Measurements from ENCODE around the gene CEP41.

The CEP41 gene

DNA sequence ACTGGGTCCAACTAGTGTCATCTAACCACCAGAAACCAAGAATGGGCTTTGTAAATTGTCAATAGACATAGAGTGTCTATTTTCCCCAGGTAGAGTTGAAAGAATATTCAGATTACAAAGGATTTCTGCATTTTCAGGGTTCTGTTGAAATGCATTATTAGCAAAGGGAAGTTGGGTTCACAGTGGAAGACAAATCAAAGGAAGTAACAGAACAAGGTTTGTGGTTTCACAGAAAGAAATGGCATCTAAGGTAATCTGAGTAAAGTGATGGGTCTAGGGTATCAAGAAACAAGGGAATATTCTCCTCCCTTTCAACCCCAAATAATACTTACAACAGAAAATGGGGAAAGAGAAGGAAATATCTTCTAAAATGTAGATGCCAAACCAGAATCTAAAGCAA is 25.8 kb downstream of the CEP41 start:
- no peak for DNase-seq

DNA sequence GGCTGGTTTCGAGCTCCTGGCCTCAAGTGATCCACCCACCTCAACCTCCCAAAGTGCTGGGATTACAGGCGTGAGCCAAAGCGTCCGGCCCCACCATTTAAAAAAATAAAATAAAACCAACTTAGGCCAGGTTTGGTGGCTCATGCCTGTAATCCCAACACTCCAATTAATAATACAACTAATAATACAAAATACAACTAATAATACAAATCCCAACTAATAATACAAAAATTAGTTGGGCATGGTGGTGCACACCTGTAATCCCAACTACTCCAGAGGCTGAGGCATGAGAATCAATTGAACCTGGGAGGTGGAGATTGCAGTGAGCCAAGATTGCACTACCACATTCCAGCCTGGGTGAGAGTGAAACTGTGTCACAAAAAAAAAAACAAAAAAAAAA is 27.6 kb downstream of the CEP41 start:
- no peak for DNase-seq

DNA sequence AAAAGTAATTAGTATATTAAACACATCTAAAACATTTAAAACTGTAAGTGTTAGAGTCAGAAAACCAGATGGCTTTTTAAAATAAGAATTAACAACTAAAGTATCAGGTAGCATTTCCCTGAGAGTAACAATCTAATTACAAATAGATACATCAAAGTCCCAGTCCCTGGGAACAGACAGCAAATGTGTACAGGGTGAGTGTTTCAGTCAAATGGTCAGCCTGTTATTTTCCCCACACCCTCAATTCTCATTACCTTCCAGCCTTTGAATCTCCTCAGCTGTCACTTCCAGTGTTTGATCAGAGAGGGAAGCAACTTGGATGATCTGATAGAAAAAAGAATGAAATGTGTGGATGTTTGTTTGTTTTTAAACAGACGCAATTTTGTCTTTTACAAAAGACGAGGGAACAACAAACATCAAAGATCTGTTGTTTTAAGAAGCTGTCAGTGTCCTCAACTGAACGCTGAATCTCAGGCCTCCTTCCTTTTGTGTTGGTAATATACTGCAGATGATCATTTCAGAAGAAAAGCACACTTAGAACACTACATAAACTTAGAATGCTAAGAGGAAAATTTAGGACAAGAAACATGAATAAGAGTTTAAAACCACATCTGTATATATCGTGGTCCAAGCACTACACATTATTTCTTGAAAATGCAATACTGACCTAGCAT is 29.8 kb downstream of the CEP41 start:
- DNase-seq = no peak

GRCh38 chr7:130409712-130410072 is 31.1 kb downstream of the CEP41 start:
- no peak for DNase-seq

- DNase-seq = no peak
Measured at GRCh38 chr7:130409067-130409711, 31.6 kb downstream of the CEP41 start.

- no peak for DNase-seq
Measured at GRCh38 chr7:130405003-130405402, 35.8 kb downstream of the CEP41 start.

DNA sequence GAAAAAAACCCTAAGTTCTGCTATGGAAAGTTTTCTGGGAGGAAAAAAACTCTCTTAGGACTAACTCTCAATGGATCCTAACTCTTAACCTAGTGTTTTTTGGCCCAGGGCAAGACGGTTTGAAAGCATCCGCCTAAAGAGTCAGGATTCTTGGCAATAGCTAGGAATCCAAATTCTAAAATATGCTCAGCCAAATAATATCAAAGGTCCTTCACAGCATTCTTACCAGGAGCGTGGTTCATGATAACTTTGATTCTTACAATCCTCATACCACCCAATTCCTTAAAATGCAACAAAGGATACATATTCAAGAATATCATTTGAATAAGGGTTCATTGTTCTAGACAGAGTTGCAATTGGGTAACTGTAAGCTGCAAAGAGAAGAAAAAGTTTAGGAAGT is 39.2 kb downstream of the CEP41 start:
- DNase-seq = no peak

GRCh38 chr7:130401101-130401500 is 39.7 kb downstream of the CEP41 start:
- DNase-seq = no peak

- DNase-seq = no peak
Measured at GRCh38 chr7:130400120-130400572, 40.7 kb downstream of the CEP41 start.

- DNase-seq = no peak
Measured at GRCh38 chr7:130398526-130399090, 42.2 kb downstream of the CEP41 start.

DNA sequence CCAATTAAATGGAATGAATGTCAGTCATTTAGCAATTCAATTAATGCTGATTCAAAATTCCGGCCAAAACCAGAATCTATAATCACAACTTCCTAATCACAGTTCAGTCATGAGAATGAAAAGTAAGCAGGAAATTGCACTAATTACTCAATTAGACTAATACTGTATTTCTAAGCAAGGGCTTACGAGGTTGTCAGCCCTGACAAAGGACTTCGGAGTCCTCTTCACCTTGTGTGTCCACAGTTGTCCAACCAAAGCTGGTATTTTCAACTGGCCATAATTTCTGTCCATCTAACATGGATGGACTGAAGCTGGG is 43.1 kb downstream of the CEP41 start:
- DNase-seq = no peak

DNA sequence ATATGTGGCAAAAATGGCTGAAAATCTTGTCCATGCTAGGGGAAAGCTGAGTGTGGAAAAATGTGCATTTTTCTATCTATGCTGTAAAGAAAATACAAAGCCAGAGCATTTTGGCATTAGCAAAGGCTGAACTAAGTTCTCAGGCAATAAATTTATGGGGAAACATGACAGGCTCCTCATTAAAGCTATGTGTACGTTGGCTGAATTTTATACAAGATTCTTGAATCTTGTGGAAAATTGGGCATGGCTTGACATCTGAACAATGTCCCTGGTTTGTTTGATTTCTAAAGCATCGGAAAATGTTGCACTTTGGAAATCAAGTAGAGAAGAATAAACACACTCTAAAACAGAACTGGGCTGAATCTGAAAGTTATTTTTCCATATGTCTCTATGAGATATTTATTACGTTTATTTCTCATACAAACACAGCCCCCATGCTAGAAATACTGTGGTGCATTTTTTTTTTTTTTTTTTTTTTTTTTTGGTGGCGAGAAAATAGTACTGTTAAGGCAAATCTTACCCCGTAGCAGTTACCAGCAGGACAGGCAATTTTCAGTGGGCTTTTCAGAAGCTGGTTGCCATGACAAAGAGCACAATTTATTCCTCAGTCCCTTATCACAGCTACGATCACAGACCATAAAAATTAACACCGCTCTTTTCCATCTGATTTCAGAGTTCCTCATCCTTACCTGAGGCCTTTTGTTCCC is 43.6 kb downstream of the CEP41 start:
- DNase-seq = no peak

DNA sequence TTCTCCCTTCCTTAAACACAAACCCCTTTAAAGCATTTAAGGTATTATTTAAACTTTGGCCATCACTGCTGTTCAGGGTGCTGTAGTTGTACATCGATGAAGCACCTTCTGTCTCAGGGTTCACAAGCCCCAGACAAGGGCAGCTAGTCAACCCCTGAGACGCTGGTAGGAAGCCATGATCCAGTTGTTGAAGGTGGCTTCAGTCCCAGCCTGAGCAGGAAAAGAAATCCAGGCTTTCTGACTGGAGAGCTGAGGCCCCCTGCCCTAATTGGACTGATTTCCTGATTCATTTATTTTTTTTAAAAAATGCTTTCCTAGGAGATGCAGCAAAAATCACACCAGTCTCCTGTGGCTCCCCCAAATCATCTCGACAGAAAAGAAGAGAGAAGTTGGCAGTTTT is 44.7 kb downstream of the CEP41 start:
- DNase-seq = no peak

- DNase-seq = no peak
Measured at GRCh38 chr7:130395421-130395820, 45.4 kb downstream of the CEP41 start.

DNA sequence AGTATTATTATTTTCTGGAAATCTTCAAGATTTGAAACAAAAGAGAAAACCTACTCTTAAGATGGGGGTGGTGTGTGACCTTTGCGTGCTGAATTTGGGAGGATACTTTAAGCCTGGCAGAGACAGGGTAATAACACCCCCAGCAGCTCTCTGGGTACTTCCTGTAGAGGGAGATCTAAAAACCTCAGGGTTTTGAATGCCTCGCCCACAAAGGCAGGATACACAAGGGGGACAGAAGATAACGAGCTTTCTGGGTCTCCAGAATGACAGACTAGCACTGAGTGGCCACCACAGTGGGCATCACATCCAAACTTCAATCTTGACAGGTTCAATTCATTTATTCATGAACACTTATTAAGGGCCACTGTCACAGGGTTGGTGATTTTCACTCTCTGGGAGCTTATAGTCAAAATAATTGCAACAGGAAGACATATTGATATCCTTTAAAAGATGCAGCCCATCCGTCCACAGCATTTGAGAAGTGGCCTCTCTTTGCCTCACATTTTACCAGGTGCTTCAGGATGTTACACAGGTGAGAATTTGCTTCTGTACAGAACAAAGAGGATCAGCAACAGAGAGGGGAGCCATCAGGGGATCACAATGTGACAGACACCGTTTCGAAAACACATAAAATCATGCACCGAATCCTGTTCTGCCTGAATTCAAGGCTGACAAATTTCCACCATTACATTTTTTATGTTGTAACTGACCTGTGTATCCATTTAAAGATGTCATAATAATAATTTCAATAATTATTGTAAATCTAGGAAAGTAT is 46.2 kb downstream of the CEP41 start:
- no peak for DNase-seq

DNA sequence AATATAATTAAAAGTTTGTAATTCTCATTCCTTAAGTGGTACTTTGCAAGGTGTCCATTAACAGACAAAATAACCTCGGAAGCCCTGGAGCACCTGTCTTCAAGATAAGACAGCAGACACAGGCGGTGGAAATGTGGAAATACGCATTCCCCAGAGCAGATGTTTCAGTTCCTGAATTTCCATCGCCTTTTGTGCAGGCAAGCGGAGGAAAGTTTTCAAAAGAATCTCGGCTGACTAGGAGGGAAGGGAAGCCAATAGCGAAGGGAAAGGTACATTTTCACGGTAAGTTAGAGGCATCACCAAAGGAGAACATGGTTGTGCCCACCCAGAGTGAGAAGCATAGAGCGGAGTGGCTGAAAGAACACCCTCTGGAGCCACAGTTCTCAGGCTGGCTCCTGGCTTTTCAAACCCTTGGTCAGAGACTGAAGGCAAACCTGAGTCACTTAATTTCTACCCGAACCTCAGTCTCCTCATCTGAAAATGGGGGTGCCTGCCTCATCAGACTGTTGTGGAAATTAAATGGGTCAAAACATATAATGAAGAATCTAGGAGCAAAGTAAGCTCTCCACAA is 46.9 kb downstream of the CEP41 start:
- no peak for DNase-seq

DNA sequence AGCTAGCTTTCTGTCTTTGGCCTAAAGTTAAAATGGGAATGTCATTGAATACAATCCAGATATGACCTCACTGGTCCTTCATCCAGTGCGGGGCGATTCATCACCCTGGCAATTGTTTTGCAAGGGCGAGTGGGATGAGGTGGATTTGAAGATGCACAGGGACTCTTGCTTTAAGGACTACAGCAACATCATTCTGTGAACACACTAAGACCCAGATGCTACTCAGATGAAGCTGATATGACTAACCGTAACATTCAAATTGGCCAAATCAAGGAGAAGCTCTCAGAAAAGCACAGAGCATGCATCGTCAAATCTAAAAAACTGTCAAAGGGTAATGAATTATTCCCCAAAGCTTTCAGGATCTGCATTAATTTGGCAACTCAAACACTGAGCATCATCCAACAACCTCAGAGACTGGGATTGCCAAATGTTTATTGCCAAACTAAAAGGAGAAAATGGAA is 47.7 kb downstream of the CEP41 start:
- no peak for DNase-seq

DNA sequence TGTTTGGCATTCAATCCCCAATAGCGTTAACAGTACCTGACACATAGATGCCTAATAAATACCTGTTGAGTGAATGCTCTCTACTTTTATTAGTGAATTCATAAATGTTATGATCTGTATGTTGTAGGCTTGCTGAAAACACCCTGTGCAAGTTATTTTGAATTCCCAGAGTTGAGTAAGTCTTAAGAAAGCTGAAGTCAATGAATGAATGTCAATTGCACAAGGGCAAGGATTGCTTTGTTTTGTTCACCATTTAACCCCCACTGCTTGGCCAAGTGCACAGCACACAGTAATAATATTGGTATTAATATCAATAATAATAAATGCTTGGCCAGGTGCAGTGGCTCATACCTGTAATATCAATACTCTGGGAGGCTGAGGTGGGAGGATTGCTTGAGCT is 50.3 kb downstream of the CEP41 start:
- DNase-seq = no peak

DNA sequence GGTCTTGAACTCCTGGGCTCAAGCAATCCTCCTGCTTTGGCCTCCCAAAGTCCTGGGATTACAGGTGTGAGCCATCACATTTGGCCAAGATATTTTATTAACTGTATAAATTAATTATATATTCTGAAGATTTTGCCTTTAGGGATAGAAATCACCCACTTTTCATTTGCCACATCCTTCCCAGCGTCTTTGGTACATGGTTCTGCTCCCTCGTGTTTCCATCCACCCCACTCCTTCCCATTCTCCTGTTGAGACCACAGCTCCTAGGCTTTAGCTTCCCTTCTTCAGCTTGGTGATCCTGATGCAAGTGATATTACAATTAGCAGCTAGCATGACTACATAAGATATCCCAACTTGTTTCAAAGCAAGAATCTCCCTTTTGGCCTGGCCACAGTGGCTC is 52.1 kb downstream of the CEP41 start:
- DNase-seq = no peak

GRCh38 chr7:130387628-130388403 is 53.0 kb downstream of the CEP41 start:
- DNase-seq = no peak

DNA sequence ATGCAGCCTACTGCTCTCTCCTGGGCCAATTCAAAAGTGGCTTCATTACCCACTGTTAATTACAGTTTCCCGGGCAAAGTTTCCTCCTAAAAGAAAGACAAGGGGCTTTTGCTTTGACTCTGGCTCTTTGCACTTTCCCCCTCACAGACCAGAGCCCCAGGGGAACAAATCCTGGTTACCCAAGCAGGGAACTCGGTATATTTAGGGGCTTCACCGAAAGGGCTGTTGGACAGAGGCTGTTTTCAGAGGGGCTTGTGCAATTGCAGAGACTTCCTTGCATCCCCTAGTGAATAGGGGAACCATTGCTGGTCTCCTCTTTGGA is 53.5 kb downstream of the CEP41 start:
- no peak for DNase-seq

- DNase-seq = no peak
Measured at GRCh38 chr7:130386876-130387275, 53.9 kb downstream of the CEP41 start.

Data from NCI-H2107 (cell line).